NT2/D1 (cell line): ENCODE data around the gene KCNA2.

Experiments used
- SUZ12 ChIP-seq: IDR thresholded peaks from 2 replicates; pipeline ENCODE4 v1.6.1; 2011; ENCODE audit not compliant: insufficient read length, insufficient read depth; ENCODE audit errors: extremely low read depth
- YY1 ChIP-seq: IDR thresholded peaks from 2 replicates; pipeline ENCODE4 v1.6.1; 2011; ENCODE audit not compliant: insufficient read length, insufficient read depth
- ZNF274 ChIP-seq: IDR thresholded peaks from 2 replicates; pipeline ENCODE4 v1.6.1; 2011; ENCODE audit warnings: mild to moderate bottlenecking, low read depth, low read length

DNA sequence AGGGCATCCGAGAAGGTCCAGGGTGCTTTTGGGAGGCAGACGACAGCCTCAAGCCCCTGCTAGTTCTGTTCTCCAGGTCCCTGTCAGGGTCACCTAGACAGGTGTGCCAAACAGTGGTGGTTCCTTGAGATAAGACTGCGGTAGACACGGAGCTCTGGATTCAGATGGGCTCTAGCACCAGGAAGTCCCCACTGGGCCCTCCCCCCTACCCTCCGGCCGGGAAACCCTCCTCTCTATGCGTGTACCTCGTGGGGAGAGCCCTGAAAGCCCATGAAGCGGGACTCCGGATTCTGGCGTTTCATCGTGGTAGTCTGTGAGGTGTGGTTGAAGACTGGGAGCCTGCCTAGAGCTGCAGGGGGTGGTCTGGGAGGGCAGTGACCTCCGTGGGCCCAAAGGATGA lies 2.1 kb upstream of the KCNA2 start:
- TF ChIP-seq SUZ12 (no peak), ZNF274 (no peak), YY1 (no peak)
